ENCODE measurements around the gene RNF220.
"Not testable (repeated sequence)": the region's sequence is repeated elsewhere in the genome, so short reads cannot be mapped to it uniquely, and the experiment has no call there.

Gene RNF220

GRCh38 chr1:44689447-44689765 is 284.4 kb downstream of the RNF220 start:
- Histone ChIP-seq H3K9me3 (ENCODE audit: low read depth, low read length) (no peaks in the 10 kb centered on the region), H3K9ac (ENCODE audit: insufficient read length) (no peak overlapping the region), H3K4me3 (no peak overlapping the region), H3K27ac (no peak overlapping the region), H3K36me3 (ENCODE audit: insufficient read depth, low read length) (no peaks in the 10 kb centered on the region)
- TF ChIP-seq POLR2AphosphoS5 (IDR thresholded peaks at IDR 0.05; ENCODE audit: borderline replicate concordance, low read depth, low read length) (no peak), FOXP2 (optimal IDR thresholded peaks at IDR 0.05; ENCODE audit: control extremely low read depth, extremely low read length, insufficient read depth) (no peak), EZH2 (IDR thresholded peaks at IDR 0.05) (no peak)
- no peak for DNase-seq (ENCODE audit: low read depth, low spot score)

GRCh38 chr1:44693159-44693558 is 288.1 kb downstream of the RNF220 start:
- no peak for TF ChIP-seq EZH2 (IDR thresholded peaks at IDR 0.05)
- DNase-seq (ENCODE audit: low read depth, low spot score): no peak
- H3K4me3 ChIP-seq: no peak overlapping the region
- no peaks in the 10 kb centered on the region for H3K36me3 ChIP-seq (ENCODE audit: insufficient read depth, low read length)
- no peak overlapping the region for H3K27ac ChIP-seq
- no peaks in the 10 kb centered on the region for H3K9me3 ChIP-seq (ENCODE audit: low read depth, low read length)
- H3K9ac ChIP-seq (ENCODE audit: insufficient read length): no peak overlapping the region

DNA sequence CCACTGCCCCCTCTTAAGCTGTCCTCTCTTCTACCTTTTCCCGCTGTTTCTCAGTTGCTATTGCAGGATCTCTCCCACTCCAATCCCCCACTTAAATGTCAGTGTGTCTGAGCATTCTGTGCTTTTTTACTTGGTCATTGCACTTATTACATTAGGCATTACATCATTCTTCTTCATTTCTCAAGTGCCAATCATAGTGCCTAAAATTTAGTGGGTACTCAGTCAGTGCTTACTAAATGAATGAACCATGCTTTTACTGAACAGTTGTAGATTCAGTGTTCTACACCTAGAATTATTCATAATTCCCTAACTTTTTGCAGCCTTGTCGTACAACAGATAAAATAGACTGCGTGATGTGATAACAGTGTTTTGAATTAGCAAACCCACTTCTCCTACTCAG is 288.8 kb downstream of the RNF220 start:
- H3K9ac ChIP-seq (ENCODE audit: insufficient read length): no peak overlapping the region
- no peak overlapping the region for H3K27ac ChIP-seq
- no peaks in the 10 kb centered on the region for H3K36me3 ChIP-seq (ENCODE audit: insufficient read depth, low read length)
- H3K9me3 ChIP-seq (ENCODE audit: low read depth, low read length): no peaks in the 10 kb centered on the region
- no peak for DNase-seq (ENCODE audit: low read depth, low spot score)
- no peak overlapping the region for H3K4me3 ChIP-seq
- TF ChIP-seq FOXP2 (optimal IDR thresholded peaks at IDR 0.05; ENCODE audit: control extremely low read depth, extremely low read length, insufficient read depth) (no peak), POLR2AphosphoS5 (IDR thresholded peaks at IDR 0.05; ENCODE audit: borderline replicate concordance, low read depth, low read length) (no peak), EZH2 (IDR thresholded peaks at IDR 0.05) (no peak)

GRCh38 chr1:44694863-44695478 is 289.9 kb downstream of the RNF220 start:
- no peak overlapping the region for H3K9ac ChIP-seq (ENCODE audit: insufficient read length)
- TF ChIP-seq EZH2 (IDR thresholded peaks at IDR 0.05) (no peak), POLR2AphosphoS5 (IDR thresholded peaks at IDR 0.05; ENCODE audit: borderline replicate concordance, low read depth, low read length) (no peak), FOXP2 (optimal IDR thresholded peaks at IDR 0.05; ENCODE audit: control extremely low read depth, extremely low read length, insufficient read depth) (no peak)
- DNase-seq (ENCODE audit: low read depth, low spot score): no peak
- H3K9me3 ChIP-seq (ENCODE audit: low read depth, low read length): no peaks in the 10 kb centered on the region
- H3K36me3 ChIP-seq (ENCODE audit: insufficient read depth, low read length): no peaks in the 10 kb centered on the region
- no peak overlapping the region for H3K27ac ChIP-seq
- no peak overlapping the region for H3K4me3 ChIP-seq

GRCh38 chr1:44695671-44696070 is 290.6 kb downstream of the RNF220 start:
- Histone ChIP-seq H3K36me3 (ENCODE audit: insufficient read depth, low read length) (no peaks in the 10 kb centered on the region), H3K4me3 (no peak overlapping the region), H3K9ac (ENCODE audit: insufficient read length) (no peak overlapping the region), H3K9me3 (ENCODE audit: low read depth, low read length) (no peaks in the 10 kb centered on the region), H3K27ac (no peak overlapping the region)
- TF ChIP-seq EZH2 (IDR thresholded peaks at IDR 0.05): no peak
- no peak for TF ChIP-seq FOXP2 (optimal IDR thresholded peaks at IDR 0.05; ENCODE audit: control extremely low read depth, extremely low read length, insufficient read depth)
- TF ChIP-seq POLR2AphosphoS5 (IDR thresholded peaks at IDR 0.05; ENCODE audit: borderline replicate concordance, low read depth, low read length): no peak
- no peak for DNase-seq (ENCODE audit: low read depth, low spot score)

DNA sequence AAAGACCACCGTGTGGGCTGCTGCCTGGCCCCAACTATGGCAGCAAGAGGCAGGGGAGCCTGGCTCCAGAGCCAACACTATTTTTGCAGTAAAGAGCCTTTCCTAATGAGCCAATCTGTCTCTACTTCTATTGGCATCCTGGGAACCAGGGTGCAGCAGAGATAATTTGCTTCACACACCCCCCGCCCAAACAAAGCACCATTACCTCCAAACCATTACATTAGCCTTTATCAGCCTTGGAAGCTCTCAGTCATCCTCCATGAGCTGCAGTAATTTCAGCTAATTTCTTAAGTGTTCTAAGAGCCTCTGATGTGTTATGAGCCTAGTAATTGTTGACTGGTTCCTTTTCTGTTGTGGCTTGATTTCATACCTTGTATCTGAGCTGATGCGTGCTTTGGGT is 291.0 kb downstream of the RNF220 start:
- H3K9ac ChIP-seq (ENCODE audit: insufficient read length): no peak overlapping the region
- H3K4me3 ChIP-seq: no peak overlapping the region
- TF ChIP-seq FOXP2 (optimal IDR thresholded peaks at IDR 0.05; ENCODE audit: control extremely low read depth, extremely low read length, insufficient read depth): no peak
- TF ChIP-seq POLR2AphosphoS5 (IDR thresholded peaks at IDR 0.05; ENCODE audit: borderline replicate concordance, low read depth, low read length): no peak
- DNase-seq (ENCODE audit: low read depth, low spot score): no peak
- no peak overlapping the region for H3K27ac ChIP-seq
- H3K9me3 ChIP-seq (ENCODE audit: low read depth, low read length): no peaks in the 10 kb centered on the region
- no peaks in the 10 kb centered on the region for H3K36me3 ChIP-seq (ENCODE audit: insufficient read depth, low read length)

GRCh38 chr1:44696789-44697345 is 291.8 kb downstream of the RNF220 start:
- Histone ChIP-seq H3K27ac (no peak overlapping the region), H3K4me3 (no peak overlapping the region), H3K36me3 (ENCODE audit: insufficient read depth, low read length) (no peaks in the 10 kb centered on the region), H3K9me3 (ENCODE audit: low read depth, low read length) (no peaks in the 10 kb centered on the region), H3K9ac (ENCODE audit: insufficient read length) (no peak overlapping the region)
- no peak for DNase-seq (ENCODE audit: low read depth, low spot score)
- TF ChIP-seq POLR2AphosphoS5 (IDR thresholded peaks at IDR 0.05; ENCODE audit: borderline replicate concordance, low read depth, low read length) (no peak), FOXP2 (optimal IDR thresholded peaks at IDR 0.05; ENCODE audit: control extremely low read depth, extremely low read length, insufficient read depth) (no peak), EZH2 (IDR thresholded peaks at IDR 0.05) (no peak)

DNA sequence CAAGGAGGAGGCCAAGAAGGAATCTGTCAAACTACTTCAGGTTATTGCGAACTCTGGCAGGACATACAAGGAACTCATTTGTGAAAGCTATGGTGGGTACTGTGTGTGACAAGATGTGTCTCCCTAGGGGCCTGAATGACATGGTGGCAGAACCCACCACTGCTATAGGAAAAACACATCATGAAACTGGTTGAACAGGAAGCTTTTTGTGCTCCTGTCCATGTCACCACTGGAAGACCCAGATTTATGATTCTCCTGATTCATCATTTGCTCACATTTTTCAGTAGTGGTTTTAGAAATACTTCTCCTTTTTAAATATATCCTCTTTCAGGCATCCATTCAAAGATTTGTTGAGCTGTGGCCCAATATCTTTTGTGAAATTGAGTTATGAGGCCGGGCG is 293.1 kb downstream of the RNF220 start:
- Histone ChIP-seq H3K9ac (ENCODE audit: insufficient read length) (no peak overlapping the region), H3K27ac (no peak overlapping the region), H3K9me3 (ENCODE audit: low read depth, low read length) (no peaks in the 10 kb centered on the region), H3K4me3 (no peak overlapping the region), H3K36me3 (ENCODE audit: insufficient read depth, low read length) (no peaks in the 10 kb centered on the region)
- DNase-seq (ENCODE audit: low read depth, low spot score): no peak
- TF ChIP-seq EZH2 (IDR thresholded peaks at IDR 0.05) (no peak), FOXP2 (optimal IDR thresholded peaks at IDR 0.05; ENCODE audit: control extremely low read depth, extremely low read length, insufficient read depth) (no peak), POLR2AphosphoS5 (IDR thresholded peaks at IDR 0.05; ENCODE audit: borderline replicate concordance, low read depth, low read length) (no peak)

DNA sequence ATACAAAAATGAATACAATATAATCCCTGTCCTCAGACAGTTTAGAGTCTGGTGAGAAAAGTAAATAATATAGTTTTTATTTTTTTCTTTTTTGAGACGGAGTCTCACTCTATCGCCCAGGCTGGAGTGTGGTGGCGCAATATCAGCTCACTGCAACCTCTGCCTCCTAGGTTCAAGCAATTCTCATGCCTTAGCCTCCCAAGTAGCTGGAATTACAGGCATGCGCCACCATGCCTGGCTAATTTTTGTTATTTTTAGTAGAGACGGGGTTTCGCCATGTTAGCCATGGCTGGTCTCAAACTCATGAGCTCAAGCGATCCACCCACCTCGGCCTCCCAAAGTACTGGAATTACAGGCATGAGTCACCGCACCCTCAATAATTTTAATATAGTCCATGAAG is 294.3 kb downstream of the RNF220 start:
- H3K9me3 ChIP-seq (ENCODE audit: low read depth, low read length); H3K27ac ChIP-seq; H3K9ac ChIP-seq (ENCODE audit: insufficient read length); DNase-seq (ENCODE audit: low read depth, low spot score); H3K4me3 ChIP-seq; H3K36me3 ChIP-seq (ENCODE audit: insufficient read depth, low read length): not testable (repeated sequence)

Measured in SK-N-MC (cell line).